RWPE1 (cell line): ENCODE results near the gene BIN2.

Experiments
- CTCF ChIA-PET: fragments of 350-600 bp; sonication (Branson Sonifier 250); formaldehyde crosslinking; extraction: SDS; loops from one replicate; lab custom pipeline; 2021; lab: Yijun Ruan, JAX
- POLR2A ChIA-PET: fragments of 400-600 bp; formaldehyde crosslinking; extraction: SDS; loops from one replicate; lab custom pipeline; 2020; ENCODE audit warnings: antibody characterized with exemption; ENCODE audit not compliant: low non-redundant PET; lab: Yijun Ruan, JAX
- DNase-seq: peaks from one replicate; pipeline ENCODE4 v3.0.0; 2012; ENCODE audit warnings: low spot score
- H3K27ac ChIP-seq: fragments of 450-650 bp; 2 replicates; pipeline ENCODE4 v1.5.1; 2017
- TF ChIP-seq, protein P1 (sequence below): fragments of 450-650 bp; conservative IDR thresholded peaks from 2 replicates; pipeline ENCODE4 v1.5.1; 2017; ENCODE audit warnings: low read depth, mild to moderate bottlenecking

BIN2 gene

DNA sequence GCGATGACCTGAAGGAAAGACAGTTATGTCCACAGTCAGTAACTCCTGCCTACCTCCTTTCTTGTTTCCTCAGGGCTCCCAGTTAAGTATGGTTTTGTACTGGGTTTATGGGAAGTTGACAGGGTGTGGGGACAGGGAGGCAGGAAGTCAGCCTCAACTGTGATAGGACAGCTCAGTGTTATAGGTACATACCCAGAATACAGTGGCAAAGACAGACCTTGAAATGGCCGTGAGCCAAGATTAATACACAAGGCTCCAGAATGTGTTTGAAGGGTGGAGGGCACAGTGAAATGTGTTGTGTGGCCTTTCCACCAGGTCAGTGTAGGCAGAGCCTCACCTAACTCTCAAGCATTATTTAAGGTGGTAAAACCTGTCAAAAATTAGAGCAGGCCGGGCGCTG is 4.6 kb upstream of the BIN2 start:
- no peak for DNase-seq
- TF ChIP-seq, protein P1, sequence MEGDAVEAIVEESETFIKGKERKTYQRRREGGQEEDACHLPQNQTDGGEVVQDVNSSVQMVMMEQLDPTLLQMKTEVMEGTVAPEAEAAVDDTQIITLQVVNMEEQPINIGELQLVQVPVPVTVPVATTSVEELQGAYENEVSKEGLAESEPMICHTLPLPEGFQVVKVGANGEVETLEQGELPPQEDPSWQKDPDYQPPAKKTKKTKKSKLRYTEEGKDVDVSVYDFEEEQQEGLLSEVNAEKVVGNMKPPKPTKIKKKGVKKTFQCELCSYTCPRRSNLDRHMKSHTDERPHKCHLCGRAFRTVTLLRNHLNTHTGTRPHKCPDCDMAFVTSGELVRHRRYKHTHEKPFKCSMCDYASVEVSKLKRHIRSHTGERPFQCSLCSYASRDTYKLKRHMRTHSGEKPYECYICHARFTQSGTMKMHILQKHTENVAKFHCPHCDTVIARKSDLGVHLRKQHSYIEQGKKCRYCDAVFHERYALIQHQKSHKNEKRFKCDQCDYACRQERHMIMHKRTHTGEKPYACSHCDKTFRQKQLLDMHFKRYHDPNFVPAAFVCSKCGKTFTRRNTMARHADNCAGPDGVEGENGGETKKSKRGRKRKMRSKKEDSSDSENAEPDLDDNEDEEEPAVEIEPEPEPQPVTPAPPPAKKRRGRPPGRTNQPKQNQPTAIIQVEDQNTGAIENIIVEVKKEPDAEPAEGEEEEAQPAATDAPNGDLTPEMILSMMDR: no peak
- H3K27ac ChIP-seq: no peak overlapping the region
- CTCF ChIA-PET: no interaction called here
- POLR2A ChIA-PET: no interaction called here

DNA sequence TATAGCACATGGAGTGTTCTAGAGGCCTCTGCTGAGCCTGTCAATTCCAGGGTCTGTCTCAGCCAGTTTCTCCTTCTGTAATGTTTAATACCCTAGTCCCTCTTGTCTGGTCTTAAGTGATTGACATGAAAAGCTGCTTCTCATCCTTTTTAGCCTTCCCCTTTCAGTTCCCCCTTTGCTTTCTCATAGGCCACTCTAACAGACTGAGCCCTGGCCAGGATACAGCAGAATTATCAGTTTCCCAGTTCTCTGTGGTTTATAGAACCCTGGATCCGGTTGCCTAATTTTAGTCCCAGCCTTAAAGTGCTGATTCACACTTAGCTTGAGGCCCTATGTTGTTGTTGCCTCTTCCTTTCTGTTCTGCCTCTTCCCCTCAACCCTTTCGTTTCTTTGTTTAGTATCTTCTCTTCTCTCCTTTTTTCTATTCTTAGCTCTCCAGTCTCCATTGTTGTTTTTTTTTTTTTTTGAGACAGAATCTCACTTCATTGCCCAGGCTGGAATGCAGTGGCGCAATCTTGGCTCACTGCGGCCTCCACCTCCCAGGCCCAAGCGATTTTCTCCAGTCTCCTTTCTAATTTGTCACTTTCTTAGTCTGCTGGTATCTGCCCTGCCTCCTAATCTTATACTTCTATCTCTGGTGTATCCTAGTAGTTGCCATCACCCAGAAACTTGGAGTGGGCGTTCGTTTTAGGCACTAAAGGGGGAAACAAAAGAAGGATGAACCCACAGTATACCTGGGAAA is 2.9 kb upstream of the BIN2 start:
- ChIA-PET POLR2A (no interaction called here), CTCF (no interaction called here)
- peak overlapping the region; percentile 30; the same call in 1 of the 2 replicates for H3K27ac ChIP-seq
- no peak for DNase-seq
- TF ChIP-seq, protein P1: no peak

DNA sequence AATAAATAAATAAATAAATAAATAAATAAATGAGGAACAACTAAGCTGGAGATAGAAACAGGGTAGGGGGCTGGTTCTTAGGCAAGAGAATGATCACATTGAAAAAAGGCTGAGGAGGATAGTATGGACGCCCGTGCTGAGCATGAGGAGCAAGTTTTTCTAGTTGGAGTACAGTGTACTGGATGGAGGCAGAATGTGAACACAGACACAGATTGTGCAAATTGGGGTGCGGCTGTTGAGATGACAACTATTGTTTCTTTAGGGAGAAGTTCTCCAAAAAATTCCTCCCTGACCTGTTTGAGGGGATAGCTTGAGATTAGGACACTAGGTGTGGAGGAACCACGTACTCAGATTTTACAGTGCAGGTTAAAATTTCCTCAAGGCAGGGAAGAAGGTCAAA is 979 bp upstream of the BIN2 start:
- POLR2A ChIA-PET: no interaction called here
- CTCF ChIA-PET: no interaction called here
- H3K27ac ChIP-seq: no peak overlapping the region
- DNase-seq: no peak
- TF ChIP-seq, protein P1: no peak

DNA sequence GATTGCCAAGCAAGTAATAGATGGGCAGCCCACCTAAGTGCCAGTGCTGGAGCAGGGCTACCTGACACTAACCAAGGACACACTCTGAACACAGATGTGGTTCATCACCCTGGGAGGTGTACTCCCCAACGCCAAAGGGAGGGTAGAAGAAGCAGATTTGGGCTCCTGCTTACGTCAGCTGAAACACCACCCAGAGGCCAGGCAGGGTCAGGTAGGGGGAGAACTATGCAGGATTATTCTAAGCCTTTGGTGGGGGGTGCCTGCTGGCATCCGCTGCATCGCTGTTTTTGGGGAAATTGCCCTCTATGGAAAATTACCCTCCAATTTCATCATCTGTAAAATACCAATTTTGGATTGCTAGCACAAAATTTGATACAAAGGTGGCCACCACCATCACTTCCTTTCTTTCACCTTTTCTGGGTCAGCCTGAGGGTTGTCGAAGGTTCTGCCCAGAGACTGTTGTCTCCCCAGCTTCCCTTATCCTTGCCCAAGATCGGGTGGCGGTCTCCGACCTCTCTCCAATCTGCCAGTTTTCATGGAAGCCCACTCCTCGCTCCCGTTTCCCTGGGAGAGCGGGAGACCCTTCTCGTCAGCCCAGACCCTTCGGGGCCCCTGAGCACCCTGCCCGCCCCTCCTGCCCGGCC is 535 bp downstream of the BIN2 start:
- H3K27ac ChIP-seq: no peak overlapping the region
- no peak for DNase-seq
- ChIA-PET CTCF (no interaction called here), POLR2A (no interaction called here)
- TF ChIP-seq, protein P1: no peak

DNA sequence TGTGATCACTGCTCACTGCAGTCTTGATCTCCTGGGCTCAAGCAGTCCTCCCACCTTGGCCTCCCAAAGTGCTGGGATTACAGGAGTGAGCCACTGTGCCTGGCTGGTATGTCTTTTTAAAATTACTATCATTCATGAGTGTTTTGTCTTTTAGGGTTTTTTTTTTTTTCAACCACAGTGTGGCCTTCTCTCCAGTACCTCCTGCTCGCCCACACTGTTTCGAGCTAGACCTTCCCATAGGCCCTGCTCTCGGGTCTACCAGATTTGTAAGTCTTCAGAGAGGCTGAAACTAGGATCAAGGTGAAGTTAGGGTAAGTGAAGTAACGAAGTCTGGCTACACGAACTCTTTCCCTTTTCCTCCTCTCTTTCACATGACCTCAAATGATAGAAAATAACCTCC is 1.5 kb downstream of the BIN2 start:
- TF ChIP-seq, protein P1: no peak
- CTCF ChIA-PET: interaction anchor here (0.6 kb wide), 1 partner anchor 17 kb away, joined by 3 read pairs; no protein-coding TSS in a partner anchor
- POLR2A ChIA-PET: no interaction called here
- no peak for DNase-seq
- no peak overlapping the region for H3K27ac ChIP-seq

GRCh38 chr12:51321882-51322281 is 2.1 kb downstream of the BIN2 start:
- ChIA-PET POLR2A (no interaction called here), CTCF (no interaction called here)
- no peak overlapping the region for H3K27ac ChIP-seq
- TF ChIP-seq, protein P1: no peak
- DNase-seq: no peak
